Measurements from ENCODE around the gene ASMT. TPM values are rescaled to one million over a fixed set of nuclear protein-coding genes. Genes with fewer than 3 reads are reported as not detected.
"Not testable (repeated sequence)": the region's sequence is repeated elsewhere in the genome, so short reads cannot be mapped to it uniquely, and the experiment has no call there.

The ASMT gene
- total RNA-seq, 1 donor from 2014 or later = 0.30 TPM

DNA sequence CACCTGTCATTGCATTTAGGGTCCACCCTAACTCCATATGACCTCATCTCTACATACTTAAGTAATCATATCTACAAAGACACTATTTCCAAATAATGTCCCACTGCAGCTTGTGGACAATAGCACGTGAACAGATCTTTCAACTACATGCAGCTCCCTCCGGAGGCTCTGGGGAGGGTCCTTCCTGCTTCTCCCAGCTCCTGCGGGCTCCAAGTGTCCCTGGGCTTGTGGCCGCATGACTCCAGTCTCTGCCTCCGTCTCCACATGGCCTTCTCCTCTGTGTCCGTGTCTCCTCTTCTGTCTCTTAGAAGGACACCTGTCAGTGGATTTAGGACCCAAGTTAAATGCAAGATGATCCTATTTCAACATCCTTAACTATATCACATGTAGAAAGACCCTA, 52.7 kb downstream of the ASMT start:
- Mint-ChIP-seq H3K27me3 (ENCODE audit: low read depth) (peaks cover 2% of the 10 kb centered on the region), H3K36me3 (ENCODE audit: low read depth) (no peaks in the 10 kb centered on the region), H3K27ac (ENCODE audit: unreplicated experiment) (no peak overlapping the region), H3K4me1 (ENCODE audit: low read depth) (peaks cover 2% of the 10 kb centered on the region), H3K4me3 (ENCODE audit: unreplicated experiment) (no peak overlapping the region), H3K9me3 (ENCODE audit: low read depth) (peaks cover 10% of the 10 kb centered on the region)
- no peak for DNase-seq (ENCODE audit: low spot score)
- TF ChIP-seq, protein P1, sequence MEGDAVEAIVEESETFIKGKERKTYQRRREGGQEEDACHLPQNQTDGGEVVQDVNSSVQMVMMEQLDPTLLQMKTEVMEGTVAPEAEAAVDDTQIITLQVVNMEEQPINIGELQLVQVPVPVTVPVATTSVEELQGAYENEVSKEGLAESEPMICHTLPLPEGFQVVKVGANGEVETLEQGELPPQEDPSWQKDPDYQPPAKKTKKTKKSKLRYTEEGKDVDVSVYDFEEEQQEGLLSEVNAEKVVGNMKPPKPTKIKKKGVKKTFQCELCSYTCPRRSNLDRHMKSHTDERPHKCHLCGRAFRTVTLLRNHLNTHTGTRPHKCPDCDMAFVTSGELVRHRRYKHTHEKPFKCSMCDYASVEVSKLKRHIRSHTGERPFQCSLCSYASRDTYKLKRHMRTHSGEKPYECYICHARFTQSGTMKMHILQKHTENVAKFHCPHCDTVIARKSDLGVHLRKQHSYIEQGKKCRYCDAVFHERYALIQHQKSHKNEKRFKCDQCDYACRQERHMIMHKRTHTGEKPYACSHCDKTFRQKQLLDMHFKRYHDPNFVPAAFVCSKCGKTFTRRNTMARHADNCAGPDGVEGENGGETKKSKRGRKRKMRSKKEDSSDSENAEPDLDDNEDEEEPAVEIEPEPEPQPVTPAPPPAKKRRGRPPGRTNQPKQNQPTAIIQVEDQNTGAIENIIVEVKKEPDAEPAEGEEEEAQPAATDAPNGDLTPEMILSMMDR (IDR thresholded peaks at IDR 0.05) = no peak

DNA sequence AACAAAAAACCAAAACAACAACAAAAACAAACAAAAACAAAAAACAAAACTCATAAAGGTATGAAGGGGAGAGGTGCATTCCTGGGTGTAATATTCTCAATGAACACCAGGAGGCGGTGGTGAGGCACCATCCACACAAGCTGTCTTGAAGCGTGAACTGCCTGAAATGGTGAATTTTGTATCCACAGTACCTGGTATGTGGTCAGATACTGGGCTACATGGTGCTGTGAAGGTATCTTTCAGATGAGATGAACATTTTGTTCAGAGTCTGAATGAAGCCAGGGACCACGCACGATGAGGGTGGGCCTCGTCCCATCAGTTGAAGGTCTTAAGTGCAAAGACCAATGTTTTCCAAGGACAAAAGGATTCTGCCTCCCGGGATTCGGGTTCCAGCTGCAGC, 58.5 kb downstream of the ASMT start:
- H3K4me1 Mint-ChIP-seq (ENCODE audit: low read depth) = no peaks in the 10 kb centered on the region
- no peaks in the 10 kb centered on the region for H3K36me3 Mint-ChIP-seq (ENCODE audit: low read depth)
- DNase-seq (ENCODE audit: low spot score) = peak; percentile 21
- TF ChIP-seq, protein P1 (IDR thresholded peaks at IDR 0.05) = peak; percentile 89
- H3K4me3 Mint-ChIP-seq (ENCODE audit: unreplicated experiment) = no peak overlapping the region
- no peak overlapping the region for H3K27ac Mint-ChIP-seq (ENCODE audit: unreplicated experiment)
- peaks cover 2% of the 10 kb centered on the region for H3K9me3 Mint-ChIP-seq (ENCODE audit: low read depth)
- no peaks in the 10 kb centered on the region for H3K27me3 Mint-ChIP-seq (ENCODE audit: low read depth)

DNA sequence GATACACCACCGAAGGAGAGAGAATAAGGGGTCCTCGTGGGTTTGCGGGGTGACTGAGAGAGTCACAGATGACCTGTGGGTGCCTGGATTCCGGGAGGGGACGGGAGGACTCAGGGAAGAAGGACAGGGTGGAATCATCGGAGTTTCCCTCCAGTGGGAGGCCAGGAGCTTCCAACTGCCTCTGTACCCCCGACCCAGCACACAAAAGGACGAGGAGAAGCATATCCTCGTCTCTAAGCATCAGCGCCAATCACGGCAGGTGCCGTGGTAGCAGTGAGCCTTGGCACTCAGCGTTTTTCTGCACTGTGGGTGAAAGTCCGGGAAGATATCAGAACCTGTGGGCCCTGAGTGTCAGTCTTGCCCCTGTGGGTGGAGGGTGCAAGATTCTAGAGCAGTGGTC, 62.0 kb downstream of the ASMT start:
- Mint-ChIP-seq H3K27me3 (ENCODE audit: low read depth) (no peaks in the 10 kb centered on the region), H3K4me1 (ENCODE audit: low read depth) (peaks cover 13% of the 10 kb centered on the region), H3K9me3 (ENCODE audit: low read depth) (peaks cover 2% of the 10 kb centered on the region), H3K4me3 (ENCODE audit: unreplicated experiment) (no peak overlapping the region), H3K27ac (ENCODE audit: unreplicated experiment) (no peak overlapping the region), H3K36me3 (ENCODE audit: low read depth) (no peaks in the 10 kb centered on the region)
- TF ChIP-seq, protein P1 (IDR thresholded peaks at IDR 0.05) = no peak
- peak; percentile 30 for DNase-seq (ENCODE audit: low spot score)

DNA sequence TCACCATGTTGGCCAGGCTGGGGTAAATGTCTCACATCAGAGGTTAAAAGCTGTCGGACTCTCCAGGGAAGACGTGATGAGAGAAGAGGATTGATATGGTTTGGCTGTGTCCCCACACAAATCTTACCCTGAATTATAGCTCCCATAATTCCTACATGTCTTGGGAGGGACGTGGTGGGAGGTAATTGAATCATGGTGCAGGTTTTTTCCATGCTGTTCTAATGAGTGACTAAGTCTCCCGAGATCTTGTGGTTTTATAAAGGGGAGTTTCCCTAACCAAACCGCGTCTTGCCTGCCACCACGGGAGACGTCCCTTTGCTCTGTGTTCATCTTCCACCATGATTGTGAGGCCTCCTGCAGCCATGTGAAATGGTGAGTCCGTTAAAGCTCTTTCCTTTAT, 64.4 kb downstream of the ASMT start:
- peaks cover 5% of the 10 kb centered on the region for H3K9me3 Mint-ChIP-seq (ENCODE audit: low read depth)
- H3K27ac Mint-ChIP-seq (ENCODE audit: unreplicated experiment) = peak overlapping the region; percentile 77
- peaks cover 15% of the 10 kb centered on the region for H3K4me1 Mint-ChIP-seq (ENCODE audit: low read depth)
- TF ChIP-seq, protein P1 (IDR thresholded peaks at IDR 0.05) = no peak
- H3K4me3 Mint-ChIP-seq (ENCODE audit: unreplicated experiment) = no peak overlapping the region
- no peaks in the 10 kb centered on the region for H3K36me3 Mint-ChIP-seq (ENCODE audit: low read depth)
- no peaks in the 10 kb centered on the region for H3K27me3 Mint-ChIP-seq (ENCODE audit: low read depth)
- no peak for DNase-seq (ENCODE audit: low spot score)

DNA sequence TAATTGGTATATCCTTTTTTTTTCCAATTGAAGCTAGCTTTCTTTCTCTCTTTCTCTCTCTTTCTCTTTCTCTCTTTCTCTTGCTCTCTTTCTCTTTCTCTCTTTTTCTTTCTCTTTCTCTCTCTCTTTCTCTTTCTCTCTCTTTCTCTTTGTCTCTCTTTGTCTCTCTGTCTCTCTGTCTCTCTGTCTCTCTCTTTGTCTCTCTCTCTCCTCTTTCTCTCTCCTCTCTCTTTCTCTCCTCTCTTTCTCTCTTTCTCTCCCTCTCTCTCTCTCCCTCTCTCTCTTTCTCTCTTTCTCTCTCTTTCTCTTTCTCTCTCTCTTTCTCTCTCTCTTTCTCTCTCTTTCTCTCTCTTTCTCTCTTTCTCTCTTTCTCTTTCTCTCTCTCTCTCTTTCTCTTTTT, 66.6 kb downstream of the ASMT start:
- peaks cover 31% of the 10 kb centered on the region for H3K4me1 Mint-ChIP-seq (ENCODE audit: low read depth)
- H3K9me3 Mint-ChIP-seq (ENCODE audit: low read depth) = peaks cover 8% of the 10 kb centered on the region
- no peak overlapping the region for H3K4me3 Mint-ChIP-seq (ENCODE audit: unreplicated experiment)
- H3K27ac Mint-ChIP-seq (ENCODE audit: unreplicated experiment) = no peak overlapping the region
- TF ChIP-seq, protein P1 (IDR thresholded peaks at IDR 0.05) = no peak
- no peak for DNase-seq (ENCODE audit: low spot score)
- no peaks in the 10 kb centered on the region for H3K36me3 Mint-ChIP-seq (ENCODE audit: low read depth)
- no peaks in the 10 kb centered on the region for H3K27me3 Mint-ChIP-seq (ENCODE audit: low read depth)

DNA sequence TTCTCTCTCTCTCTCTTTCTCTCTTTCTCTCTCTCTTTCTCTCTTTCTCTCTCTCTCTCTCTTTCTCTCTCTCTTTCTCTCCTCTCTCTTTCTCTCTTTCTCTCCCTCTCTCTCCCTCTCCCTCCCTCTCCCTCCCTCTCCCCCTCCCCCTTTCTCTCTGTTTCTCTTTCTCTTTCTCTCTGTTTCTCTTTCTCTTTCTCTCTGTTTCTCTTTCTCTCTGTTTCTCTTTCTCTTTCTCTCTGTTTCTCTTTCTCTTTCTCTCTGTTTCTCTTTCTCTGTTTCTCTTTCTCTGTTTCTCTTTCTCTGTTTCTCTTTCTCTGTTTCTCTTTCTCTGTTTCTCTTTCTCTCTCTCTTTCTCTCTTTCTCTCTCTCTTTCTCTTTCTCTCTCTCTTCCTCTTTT, 67.0 kb downstream of the ASMT start:
- H3K36me3 Mint-ChIP-seq (ENCODE audit: low read depth); DNase-seq (ENCODE audit: low spot score); H3K9me3 Mint-ChIP-seq (ENCODE audit: low read depth); H3K4me3 Mint-ChIP-seq (ENCODE audit: unreplicated experiment); H3K27ac Mint-ChIP-seq (ENCODE audit: unreplicated experiment); H3K27me3 Mint-ChIP-seq (ENCODE audit: low read depth): not testable (repeated sequence)
- peaks cover 36% of the 10 kb centered on the region for H3K4me1 Mint-ChIP-seq (ENCODE audit: low read depth)

DNA sequence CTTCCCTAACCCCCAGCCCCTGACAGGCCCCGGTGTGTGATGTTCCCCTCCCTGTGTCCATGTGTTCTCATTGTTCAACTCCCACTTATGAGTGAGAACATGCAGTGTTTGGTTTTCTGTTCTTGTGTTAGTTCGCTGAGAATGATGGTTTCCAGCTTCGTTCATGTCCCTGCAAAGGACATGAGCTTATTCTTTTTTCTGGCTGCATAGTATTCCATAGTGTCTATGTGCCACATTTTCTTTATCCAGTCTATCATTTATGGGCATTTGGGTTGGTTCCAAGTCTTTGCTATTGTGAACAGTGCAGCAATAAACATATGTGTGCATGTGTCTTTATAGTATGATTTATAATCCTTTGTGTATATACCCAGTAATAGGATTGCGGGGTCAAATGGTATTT, 67.6 kb downstream of the ASMT start:
- peaks cover 37% of the 10 kb centered on the region for H3K4me1 Mint-ChIP-seq (ENCODE audit: low read depth)
- not testable (repeated sequence) for H3K9me3 Mint-ChIP-seq (ENCODE audit: low read depth); H3K36me3 Mint-ChIP-seq (ENCODE audit: low read depth); DNase-seq (ENCODE audit: low spot score); H3K4me3 Mint-ChIP-seq (ENCODE audit: unreplicated experiment); H3K27me3 Mint-ChIP-seq (ENCODE audit: low read depth); H3K27ac Mint-ChIP-seq (ENCODE audit: unreplicated experiment)

DNA sequence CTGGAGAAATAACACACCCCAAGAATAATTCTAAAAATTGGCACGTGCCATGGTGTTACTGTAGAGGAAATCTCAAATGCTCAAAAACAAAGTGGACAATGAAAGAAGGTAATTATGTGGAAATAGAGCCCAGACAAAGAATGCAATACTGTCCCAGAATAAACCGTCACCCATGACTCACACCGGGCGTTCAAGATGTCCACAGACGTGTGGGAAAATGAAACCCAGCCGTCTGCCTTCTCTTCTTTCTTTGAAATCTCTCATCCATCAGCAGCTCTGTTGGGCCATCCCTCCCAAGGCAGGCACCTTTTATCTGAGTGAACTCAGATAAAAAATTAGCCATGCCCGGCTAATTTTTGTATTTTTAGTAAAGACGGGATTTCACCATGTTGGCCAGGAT, 70.0 kb downstream of the ASMT start:
- not testable (repeated sequence) for H3K4me3 Mint-ChIP-seq (ENCODE audit: unreplicated experiment); DNase-seq (ENCODE audit: low spot score); H3K36me3 Mint-ChIP-seq (ENCODE audit: low read depth); H3K27me3 Mint-ChIP-seq (ENCODE audit: low read depth); H3K9me3 Mint-ChIP-seq (ENCODE audit: low read depth)
- peak overlapping the region; percentile 97 for H3K27ac Mint-ChIP-seq (ENCODE audit: unreplicated experiment)
- H3K4me1 Mint-ChIP-seq (ENCODE audit: low read depth) = peaks cover 30% of the 10 kb centered on the region

DNA sequence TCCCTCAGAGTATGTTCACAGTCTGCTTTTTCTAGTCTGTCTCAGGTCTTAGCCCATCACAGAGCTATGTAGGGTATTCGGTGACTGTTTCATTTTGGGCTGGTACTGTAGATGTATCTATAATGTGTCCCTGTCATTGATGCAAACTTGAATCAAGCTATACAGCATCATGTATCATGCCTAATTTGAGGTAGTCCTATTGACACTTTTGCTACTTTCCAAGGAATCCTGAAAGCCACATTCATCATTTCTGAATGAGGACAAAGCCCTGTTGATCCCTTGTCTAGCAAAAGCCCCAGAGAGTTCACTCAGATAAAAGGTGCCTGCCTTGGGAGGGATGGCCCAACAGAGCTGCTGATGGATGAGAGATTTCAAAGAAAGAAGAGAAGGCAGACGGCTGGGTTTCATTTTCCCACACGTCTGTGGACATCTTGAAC, 70.6 kb downstream of the ASMT start:
- not testable (repeated sequence) for H3K9me3 Mint-ChIP-seq (ENCODE audit: low read depth); H3K27me3 Mint-ChIP-seq (ENCODE audit: low read depth); H3K36me3 Mint-ChIP-seq (ENCODE audit: low read depth); DNase-seq (ENCODE audit: low spot score)
- Mint-ChIP-seq H3K27ac (ENCODE audit: unreplicated experiment) (peak overlapping the region; percentile 97), H3K4me1 (ENCODE audit: low read depth) (peaks cover 33% of the 10 kb centered on the region), H3K4me3 (ENCODE audit: unreplicated experiment) (peak overlapping the region; percentile 35)
